IMR-90 (cell line): ENCODE results near the gene KRTAP12-4. TPM values are rescaled to one million over a fixed set of nuclear protein-coding genes. Genes with fewer than 3 reads are reported as not detected.

Experiments
- ATAC-seq: fragments of 200-7000 bp; cut with Tn5 transposase; 2 replicates; pipeline ENCODE4 v1.9.1; 2020; ENCODE audit warnings: low read depth, mild to moderate bottlenecking, moderate library complexity
- BruUV-seq: library from RNA; stranded (reverse); fragments of 400-500 nt; replicated peaks from 2 replicates; lab custom pipeline; 2021; lab: Mats Ljungman, UMichigan
- CTCF ChIA-PET: fragments of 300-600 bp; formaldehyde crosslinking; extraction: SDS; loops from one replicate; lab custom pipeline; 2021; ENCODE audit warnings: antibody characterized with exemption; lab: Yijun Ruan, JAX
- POLR2A ChIA-PET: fragments of 300-600 bp; sonication (Branson Sonifier 250); formaldehyde crosslinking; loops from one replicate; lab custom pipeline; 2022; ENCODE audit warnings: antibody characterized with exemption; ENCODE audit not compliant: unreplicated experiment; lab: Charles Lee
- DNase-seq: peaks from one replicate; pipeline ENCODE4 v3.0.0; 2013
- H2AFZ ChIP-seq: replicated peaks from 2 replicates; pipeline ENCODE3; 2013; ENCODE audit warnings: low read length, mild to moderate bottlenecking; ENCODE audit not compliant: poor library complexity
- H2AK5ac ChIP-seq: 2 replicates; pipeline ENCODE4 v1.6.1; 2013; ENCODE audit warnings: low read depth, low read length, inconsistent platforms
- H2AK9ac ChIP-seq: replicated peaks from 2 replicates; pipeline ENCODE3; 2013; ENCODE audit warnings: mild to moderate bottlenecking, low read depth, low read length, moderate library complexity; ENCODE audit not compliant: poor library complexity
- H2BK120ac ChIP-seq: 2 replicates; pipeline ENCODE4 v1.6.1; 2013; ENCODE audit warnings: low read depth, low read length, inconsistent platforms
- H2BK15ac ChIP-seq: 3 replicates; pipeline ENCODE4 v1.6.1; 2013; ENCODE audit warnings: low read depth, low read length, inconsistent platforms
- H2BK20ac ChIP-seq: 2 replicates; pipeline ENCODE4 v1.6.1; 2013; ENCODE audit warnings: low read depth, mild to moderate bottlenecking, inconsistent platforms, low read length, moderate library complexity
- H2BK5ac ChIP-seq: 2 replicates; pipeline ENCODE4 v1.6.1; 2013; ENCODE audit warnings: mild to moderate bottlenecking, low read depth, low read length, inconsistent platforms; ENCODE audit not compliant: poor library complexity, severe bottlenecking
- H3K14ac ChIP-seq: replicated peaks from 2 replicates; pipeline ENCODE4 v1.6.1; 2013; ENCODE audit warnings: low read depth, low read length, inconsistent platforms
- H3K18ac ChIP-seq: 2 replicates; pipeline ENCODE4 v1.6.1; 2013; ENCODE audit warnings: low read depth, low read length, control low read depth
- H3K23ac ChIP-seq: 2 replicates; pipeline ENCODE4 v1.6.1; 2013; ENCODE audit warnings: low read depth, low read length, inconsistent platforms
- H3K27ac ChIP-seq: 2 replicates; pipeline ENCODE4 v1.5.1; 2013; ENCODE audit warnings: mild to moderate bottlenecking, control low read depth, low read length; ENCODE audit not compliant: insufficient read depth
- H3K27me3 ChIP-seq: 2 replicates; pipeline ENCODE4 v1.6.1; 2013; ENCODE audit warnings: low read length; ENCODE audit not compliant: control insufficient read depth, insufficient read depth
- H3K36me3 ChIP-seq: 2 replicates; pipeline ENCODE4 v1.6.1; 2013; ENCODE audit warnings: low read length, mixed read lengths; ENCODE audit not compliant: control insufficient read depth, insufficient read depth
- H3K4ac ChIP-seq: 2 replicates; pipeline ENCODE4 v1.6.1; 2013; ENCODE audit warnings: low read depth, low read length, inconsistent platforms
- H3K4me1 ChIP-seq: 2 replicates; pipeline ENCODE4 v1.6.1; 2013; ENCODE audit warnings: low read length, mixed read lengths; ENCODE audit not compliant: control insufficient read depth, insufficient read depth
- H3K4me2 ChIP-seq: 2 replicates; pipeline ENCODE4 v1.6.1; 2013; ENCODE audit warnings: low read depth, mild to moderate bottlenecking, control low read depth, low read length, moderate library complexity
- H3K4me3 ChIP-seq: 2 replicates; pipeline ENCODE4 v1.5.1; 2013; ENCODE audit warnings: low read depth, mild to moderate bottlenecking, control low read depth, low read length, moderate library complexity; ENCODE audit not compliant: insufficient read depth
- H3K56ac ChIP-seq: 2 replicates; pipeline ENCODE4 v1.6.1; 2013; ENCODE audit warnings: low read length, inconsistent platforms; ENCODE audit not compliant: insufficient read depth; ENCODE audit errors: extremely low read depth
- H3K79me1 ChIP-seq, 2 experiments: 2 replicates each; pipeline ENCODE4 v1.6.1; 2013; ENCODE audit warnings: low read length in 2 of 2, inconsistent platforms in 1 of 2, low read depth in 1 of 2
- H3K9ac ChIP-seq: 2 replicates; pipeline ENCODE4 v1.6.1; 2013; ENCODE audit warnings: low read depth, low read length, control low read depth
- H3K9me1 ChIP-seq: 2 replicates; pipeline ENCODE4 v1.6.1; 2013; ENCODE audit warnings: low read length, inconsistent platforms; ENCODE audit not compliant: insufficient read depth
- H3K9me3 ChIP-seq: 2 replicates; pipeline ENCODE4 v1.6.1; 2013; ENCODE audit warnings: low read length; ENCODE audit not compliant: control insufficient read depth, insufficient read depth
- H4K20me1 ChIP-seq: 2 replicates; pipeline ENCODE4 v1.6.1; 2013; ENCODE audit warnings: low read length, inconsistent platforms; ENCODE audit not compliant: insufficient read depth
- H4K5ac ChIP-seq: 2 replicates; pipeline ENCODE4 v1.6.1; 2013; ENCODE audit warnings: mild to moderate bottlenecking, low read depth, low read length, control low read depth
- H4K8ac ChIP-seq, 2 experiments: 2 replicates each; pipeline ENCODE4 v1.6.1; 2013; ENCODE audit warnings: low read depth in 2 of 2, low read length in 2 of 2, control low read depth in 1 of 2, inconsistent platforms in 1 of 2
- H4K91ac ChIP-seq: 2 replicates; pipeline ENCODE4 v1.6.1; 2013; ENCODE audit warnings: low read depth, low read length, inconsistent platforms; ENCODE audit not compliant: insufficient read depth
- ELK1 ChIP-seq: fragments of 150-350 bp; IDR thresholded peaks from 2 replicates; pipeline ENCODE4 v1.6.1; 2016; ENCODE audit warnings: low read depth, mild to moderate bottlenecking, low read length, moderate library complexity, borderline replicate concordance
- FOS ChIP-seq: fragments of 150-350 bp; IDR thresholded peaks from 2 replicates; pipeline ENCODE4 v1.6.1; 2016; ENCODE audit warnings: low read depth, low read length
- MAZ ChIP-seq: IDR thresholded peaks from 2 replicates; pipeline ENCODE4 v1.6.1; 2012; ENCODE audit warnings: low read depth, mild to moderate bottlenecking, low read length, improper control_type of control experiment, moderate library complexity, borderline replicate concordance
- MXI1 ChIP-seq: IDR thresholded peaks from 2 replicates; pipeline ENCODE4 v1.6.1; 2012; ENCODE audit warnings: low read depth, mild to moderate bottlenecking, low read length, moderate library complexity, borderline replicate concordance
- RFX5 ChIP-seq: IDR thresholded peaks from 2 replicates; pipeline ENCODE4 v1.8.0; 2012; ENCODE audit warnings: low read depth, mild to moderate bottlenecking, low read length, moderate library complexity
- SMC3 ChIP-seq: fragments of 150-350 bp; IDR thresholded peaks from 2 replicates; pipeline ENCODE4 v1.6.1; 2016; ENCODE audit warnings: low read depth, mild to moderate bottlenecking, antibody characterized with exemption, low read length, moderate library complexity
- WGBS, 2 experiments: methylation state at CpG; one replicate each; pipeline versions ENCODE4 v1.1.5 to v1.1.7; 2013; ENCODE audit warnings: missing lambda C conversion rate in 2 of 2; ENCODE audit not compliant: insufficient read length in 1 of 2; ENCODE audit errors: extremely low coverage in 2 of 2; 5-methylcytosine and 5-hydroxymethylcytosine counted together
- dilution Hi-C: fragments of 300-500 bp; cut with HindIII; formaldehyde crosslinking; loops from one replicate; pipeline ENCODE4 v1.14.3; 2018; ENCODE audit warnings: low sequenced_read_pairs; ENCODE audit not compliant: unreplicated experiment
- in situ Hi-C: fragments of 300-500 bp; cut with MboI; formaldehyde crosslinking; loops from 3 replicates; pipeline ENCODE4 v1.14.3; 2019; ENCODE audit warnings: low sequenced_read_pairs, inconsistent platforms, mixed read lengths
- intact Hi-C: fragments of 100-400 bp; cut with micrococcal nuclease; formaldehyde crosslinking; loops from 2 replicates; pipeline ENCODE4 v1.10.0; 2022
- polyA plus RNA-seq, 3 experiments: library from polyadenylated mRNA; depleted of rRNA; stranded (reverse); fragments of >200 nt; gene quantifications; 2 replicates each; pipeline ENCODE4 v1.2.3, GENCODE V29; 2012; ENCODE audit warnings: low replicate concordance in 1 of 3
- total RNA-seq: library from RNA; depleted of rRNA; stranded (reverse); fragments of >200 nt; gene quantifications from 2 replicates; pipeline ENCODE4 v1.2.3, GENCODE V29; 2012

KRTAP12-4 gene
- total and polyA plus RNA-seq, 2 of the 4 experiments (the other 2 are of a cell fraction), result not detected

- Histone ChIP-seq H3K79me1 (no peaks in the 10 kb centered on the region), H2AFZ (no peak overlapping the region), H3K23ac (no peak overlapping the region), H2BK5ac (no peak overlapping the region), H2AK9ac (no peak overlapping the region), H3K9ac (no peak overlapping the region), H3K4me2 (no peak overlapping the region), H3K27ac (no peak overlapping the region), H3K4me3 (no peak overlapping the region), H3K4me1 (no peaks in the 10 kb centered on the region), H2BK15ac (no peak overlapping the region), H4K5ac (no peak overlapping the region), H2BK20ac (no peak overlapping the region), H3K14ac (no peak overlapping the region), H3K36me3 (no peaks in the 10 kb centered on the region), H3K18ac (no peak overlapping the region), H3K9me1 (no peaks in the 10 kb centered on the region), H3K4ac (no peak overlapping the region), H2BK120ac (no peak overlapping the region), H4K91ac (no peak overlapping the region), H4K20me1 (no peaks in the 10 kb centered on the region), H4K8ac (no peak overlapping the region), H3K27me3 (no peaks in the 10 kb centered on the region), H2AK5ac (no peak overlapping the region), H3K56ac (no peak overlapping the region), H3K9me3 (0 out of 2 replicates have a peak, but pooled peaks cover 2% of the 10 kb centered on the region)
- DNase-seq (no peak), ATAC-seq (no peak)
- intact Hi-C loops, result no loop called here
- no CpG with 5 or more reads among the region's 1 CpG for WGBS, 2 experiments
- dilution Hi-C loops, result no loop called here
- ChIA-PET CTCF (no interaction called here), POLR2A (no interaction called here)
- BruUV-seq, result no TSS peak
- in situ Hi-C loops, result no loop called here
- TF ChIP-seq ELK1 (no peak), SMC3 (no peak), RFX5 (no peak), FOS (no peak), MXI1 (no peak), MAZ (no peak)
These were observed 22.4 kb downstream of the KRTAP12-4 start for GRCh38 chr21:44632067-44632466.
